SW480 (cell line): ENCODE measurements around the gene RYR3.

ENCODE experiments used
- DNase-seq: peaks from one replicate; pipeline ENCODE4 v3.0.0-alpha.2; 2016; ENCODE audit warnings: low spot score

RYR3 gene

GRCh38 chr15:33382491-33382890 lies 71.7 kb downstream of the RYR3 start:
- DNase-seq, result no peak

DNA sequence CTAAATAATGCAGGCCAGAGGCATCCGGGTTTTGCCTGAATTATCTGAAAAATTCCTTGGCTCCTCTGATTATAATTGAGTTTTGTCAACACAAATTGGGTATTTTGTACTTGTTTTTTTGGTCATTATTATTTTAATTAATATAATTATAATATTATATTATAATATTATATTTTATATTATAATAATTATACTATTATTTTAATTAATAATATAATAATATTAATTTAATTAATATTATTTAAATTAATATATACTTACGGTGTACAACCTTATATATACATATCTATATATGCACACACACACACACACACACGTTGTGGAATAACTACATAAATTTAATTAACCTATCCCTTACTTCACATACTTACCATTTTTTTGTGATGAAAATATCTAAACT lies 73.5 kb downstream of the RYR3 start:
- no peak for DNase-seq

DNA sequence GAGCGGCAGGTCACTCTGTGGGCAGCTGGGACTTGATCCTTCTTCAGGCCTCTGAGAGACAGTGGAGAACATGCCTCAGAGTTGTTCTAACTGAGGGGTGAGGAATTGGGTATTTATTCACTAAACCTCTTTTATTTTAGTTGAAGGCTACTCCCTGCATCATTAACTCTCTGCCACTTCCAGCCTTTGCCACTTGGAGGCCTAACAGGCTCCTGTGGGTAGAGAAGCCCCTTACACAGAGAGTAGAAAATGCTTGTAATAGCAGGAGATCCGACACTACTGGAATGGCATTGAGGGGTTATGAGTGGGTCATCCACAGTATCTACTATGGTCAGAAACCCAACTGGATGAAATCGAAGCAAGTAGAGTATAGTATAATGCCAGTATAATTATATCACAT lies 81.7 kb downstream of the RYR3 start:
- no peak for DNase-seq

DNA sequence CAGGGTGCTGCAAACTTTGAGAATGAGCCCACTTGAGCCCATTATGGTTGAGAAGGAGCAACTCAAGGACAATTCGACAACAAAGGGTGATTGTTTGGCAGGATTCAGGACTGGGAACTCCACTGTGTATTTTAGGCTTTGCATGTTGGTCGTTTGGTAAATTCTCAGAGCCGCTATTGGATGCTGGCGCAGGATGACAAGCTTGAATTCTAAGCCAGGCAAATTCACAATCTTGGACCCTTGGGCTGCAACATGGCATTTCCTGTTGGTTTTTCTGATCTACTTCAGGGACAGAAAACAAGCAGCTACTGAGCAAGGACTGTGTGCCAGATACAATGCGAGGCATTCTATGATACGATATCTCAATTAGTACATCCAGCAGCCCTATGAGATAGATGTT lies 82.8 kb downstream of the RYR3 start:
- no peak for DNase-seq

- DNase-seq, result no peak
Measured at GRCh38 chr15:33395321-33395720, 84.6 kb downstream of the RYR3 start.

GRCh38 chr15:33395846-33396245 lies 85.1 kb downstream of the RYR3 start:
- no peak for DNase-seq

GRCh38 chr15:33396475-33396874 lies 85.7 kb downstream of the RYR3 start:
- no peak for DNase-seq

GRCh38 chr15:33398555-33398954 lies 87.8 kb downstream of the RYR3 start:
- no peak for DNase-seq

DNA sequence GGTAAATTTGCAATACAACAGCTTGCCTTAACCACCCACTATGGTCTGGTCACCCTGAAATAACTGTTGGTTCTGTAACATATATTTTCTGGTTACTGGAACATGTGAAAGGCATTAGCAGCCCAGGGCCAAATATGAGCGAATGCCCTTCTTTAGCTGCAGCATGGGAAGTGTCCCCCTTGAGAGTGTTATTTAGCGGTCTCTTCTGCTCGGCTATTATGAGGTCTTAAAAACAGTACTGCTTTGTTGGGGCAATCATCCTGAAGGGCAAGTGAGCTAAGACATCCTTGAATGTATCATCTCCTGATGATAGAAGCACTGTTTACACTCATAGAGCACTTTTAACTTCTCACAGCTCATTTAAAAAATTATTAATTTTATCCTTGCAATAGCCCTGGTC lies 90.2 kb downstream of the RYR3 start:
- no peak for DNase-seq

DNA sequence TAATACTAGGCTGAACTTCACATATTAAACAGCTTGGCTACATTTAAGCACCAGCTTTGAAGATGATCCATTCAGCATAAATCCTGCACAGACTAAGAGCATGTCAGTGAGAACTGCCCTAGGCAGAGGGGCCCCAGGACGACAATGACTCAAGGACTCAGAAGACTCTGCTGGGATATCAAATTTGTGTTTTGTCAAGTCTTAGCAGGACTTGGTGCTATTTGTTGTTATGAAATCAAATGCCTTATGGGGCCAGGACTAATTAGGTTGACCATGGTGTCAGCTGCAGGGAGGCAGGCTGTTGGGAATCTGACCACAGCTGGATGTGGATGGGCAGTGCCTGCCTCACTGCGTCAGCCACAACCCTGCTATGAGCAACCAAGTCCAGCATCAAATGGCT lies 91.8 kb downstream of the RYR3 start:
- no peak for DNase-seq

- no peak for DNase-seq
Measured at GRCh38 chr15:33405096-33405495, 94.3 kb downstream of the RYR3 start.

GRCh38 chr15:33411596-33412540 lies 101.1 kb downstream of the RYR3 start:
- DNase-seq, result no peak

GRCh38 chr15:33419701-33420100 lies 108.9 kb downstream of the RYR3 start:
- DNase-seq, result no peak

- no peak for DNase-seq
Measured at GRCh38 chr15:33424025-33424424, 113.3 kb downstream of the RYR3 start.

DNA sequence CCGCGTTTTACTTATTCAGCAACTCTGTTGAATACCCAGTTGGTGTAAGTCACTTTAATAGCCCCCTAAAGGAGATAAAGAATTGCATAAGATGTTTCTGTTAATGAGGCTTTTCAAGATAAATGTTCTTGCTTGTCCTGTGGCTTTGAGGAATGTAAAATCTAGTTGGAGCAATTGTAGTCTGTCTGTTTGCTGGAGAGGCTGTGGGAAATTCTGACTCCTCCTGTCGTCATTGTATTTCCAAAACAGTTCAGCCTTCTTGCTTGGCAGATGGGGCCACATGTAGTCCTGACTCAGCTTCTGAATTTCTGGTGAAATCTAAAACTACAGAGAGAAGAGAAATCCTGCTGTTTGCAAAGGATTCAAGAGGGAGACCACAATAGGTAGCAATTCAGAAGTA lies 114.4 kb downstream of the RYR3 start:
- no peak for DNase-seq

GRCh38 chr15:33430577-33430976 lies 119.8 kb downstream of the RYR3 start:
- no peak for DNase-seq

DNA sequence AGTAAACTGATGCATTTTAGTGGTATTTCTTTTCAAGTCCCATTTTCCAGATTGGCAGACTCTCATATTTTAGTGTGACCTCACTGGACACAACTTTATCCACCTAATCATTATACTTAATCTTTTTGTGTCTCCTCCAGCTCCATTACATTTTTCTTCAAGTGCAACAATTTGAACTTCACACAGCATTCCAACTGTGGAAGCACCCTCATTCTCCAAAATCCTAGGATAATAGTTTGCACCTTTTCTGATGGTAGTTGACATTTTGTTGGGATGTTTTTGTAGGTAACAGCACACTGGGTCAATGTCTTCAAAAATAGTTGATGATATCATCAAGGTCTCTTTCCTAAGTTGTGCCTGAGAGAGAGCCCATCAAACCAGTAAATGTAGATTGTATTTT lies 123.1 kb downstream of the RYR3 start:
- no peak for DNase-seq

DNA sequence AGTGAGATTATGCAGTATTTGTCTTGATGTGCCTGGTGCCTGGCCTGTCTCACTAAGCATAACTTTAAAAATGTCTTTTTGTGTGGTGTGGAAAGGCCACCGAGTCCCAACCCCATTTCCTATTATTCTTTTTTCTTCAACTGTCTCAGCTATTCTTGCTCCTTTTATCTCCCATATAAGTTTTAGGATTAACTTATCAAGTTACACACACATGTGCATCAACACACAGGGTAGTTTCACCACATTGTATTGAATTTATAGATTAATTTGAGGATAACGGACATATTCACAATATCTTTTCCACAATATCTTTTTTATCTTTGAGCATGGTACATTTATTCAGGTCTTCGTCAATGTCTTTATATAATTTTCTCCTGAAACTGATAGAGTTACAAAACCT lies 127.6 kb downstream of the RYR3 start:
- no peak for DNase-seq

DNA sequence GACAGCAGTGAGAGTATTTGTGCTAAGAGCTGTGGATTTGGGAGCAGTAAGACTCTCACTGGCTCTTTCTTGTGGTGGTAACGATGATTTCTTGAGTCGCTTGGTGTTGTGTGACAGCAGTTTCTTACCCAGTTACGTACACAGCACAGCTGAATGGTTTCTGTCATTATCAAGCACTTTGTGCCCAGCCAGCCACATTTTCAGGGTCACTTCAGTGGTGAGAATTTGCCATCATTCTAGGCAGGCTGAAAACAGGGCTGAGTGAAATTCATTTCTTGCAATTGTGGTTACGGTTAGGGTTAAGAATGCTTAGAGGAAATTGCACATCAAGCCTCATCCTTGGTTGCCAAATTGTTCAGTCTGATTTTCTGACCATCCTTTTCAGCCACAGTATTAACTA lies 130.1 kb downstream of the RYR3 start:
- no peak for DNase-seq

DNA sequence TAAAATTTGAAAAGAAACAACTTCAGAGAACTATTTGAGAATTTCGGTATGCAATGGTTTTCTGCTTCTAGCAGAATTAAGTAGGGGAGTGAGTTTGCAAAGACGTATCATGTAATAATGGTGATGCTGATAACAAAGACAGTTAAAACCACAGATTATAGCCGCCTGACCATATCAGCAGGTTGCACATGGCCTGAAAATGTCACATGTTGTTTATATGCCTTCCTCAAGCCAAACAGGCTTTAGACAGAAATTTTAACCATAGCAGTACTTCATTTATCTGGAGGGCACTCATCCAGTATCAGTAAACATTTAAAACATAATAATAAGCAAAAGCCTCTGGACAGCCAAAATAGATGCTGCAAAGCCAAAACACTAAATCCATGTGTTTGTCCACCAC lies 131.7 kb downstream of the RYR3 start:
- DNase-seq, result no peak

- no peak for DNase-seq
Measured at GRCh38 chr15:33443708-33444107, 132.9 kb downstream of the RYR3 start.

GRCh38 chr15:33445984-33446383 lies 135.2 kb downstream of the RYR3 start:
- DNase-seq, result no peak

GRCh38 chr15:33448151-33448550 lies 137.4 kb downstream of the RYR3 start:
- DNase-seq, result no peak

DNA sequence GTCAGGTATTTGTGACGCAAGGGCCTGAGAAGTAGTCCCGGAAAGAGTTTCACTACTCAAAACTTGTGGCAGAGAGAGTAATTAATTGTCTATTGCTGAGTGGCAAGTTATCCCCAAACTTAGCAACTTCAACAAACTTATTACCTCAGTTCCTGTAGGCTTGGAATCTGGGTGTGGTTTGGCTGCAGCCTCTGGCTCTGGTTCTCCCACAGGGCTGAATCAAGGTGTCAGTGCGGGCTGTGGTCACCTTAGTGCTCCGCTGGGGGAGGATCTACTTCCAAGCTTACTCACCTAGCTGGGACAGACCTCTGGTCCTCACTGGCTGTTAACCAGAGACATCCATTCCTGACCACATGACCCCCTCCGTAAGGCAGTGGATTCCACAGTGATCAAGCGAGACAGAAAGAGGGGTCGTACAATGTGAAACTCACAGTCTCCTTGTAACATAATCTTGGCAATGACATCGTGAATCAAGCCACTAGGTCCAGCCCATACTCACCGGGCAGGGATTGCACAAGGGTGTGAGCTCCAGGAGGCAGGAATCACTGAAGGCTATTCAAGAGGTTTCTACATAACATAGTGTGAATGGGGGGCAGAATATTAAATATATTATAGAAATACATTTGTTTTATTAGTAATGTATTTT lies 138.3 kb downstream of the RYR3 start:
- DNase-seq, result peak; percentile 45
